Astrocyte of the cerebellum (primary cell): ENCODE data around the gene SGMS1.

Source experiments
- DNase-seq: peaks from one replicate; pipeline ENCODE4 v3.0.0-alpha.2; 2011; ENCODE audit warnings: low read depth
- H3K4me3 ChIP-seq: 2 replicates; pipeline ENCODE4 v1.5.1; 2011; ENCODE audit warnings: mild to moderate bottlenecking, low read depth, low read length, moderate library complexity
- CTCF ChIP-seq: IDR thresholded peaks from 2 replicates; pipeline ENCODE4 v1.5.1; 2012; ENCODE audit warnings: low read length, low read depth, moderate library complexity, mild to moderate bottlenecking; ENCODE audit errors: missing control alignments
- in situ Hi-C: cut with HindIII; loops from 2 replicates; pipeline ENCODE4 v1.10.0; 2017; ENCODE audit warnings: low sequenced_read_pairs

Gene SGMS1

GRCh38 chr10:50332108-50332842, 291.5 kb downstream of the SGMS1 start:
- no peak overlapping the region for H3K4me3 ChIP-seq
- TF ChIP-seq CTCF = no peak
- no peak for DNase-seq
- in situ Hi-C loops = no loop called here

GRCh38 chr10:50331486-50331885, 292.3 kb downstream of the SGMS1 start:
- in situ Hi-C loops = no loop called here
- DNase-seq = no peak
- no peak for TF ChIP-seq CTCF
- no peak overlapping the region for H3K4me3 ChIP-seq

GRCh38 chr10:50326757-50327701, 296.7 kb downstream of the SGMS1 start:
- H3K4me3 ChIP-seq = no peak overlapping the region
- peak; percentile 64 for DNase-seq
- in situ Hi-C loops = loop anchor here (10.0 kb wide), 1 partner anchor 88 kb away; no protein-coding TSS in a partner anchor
- no peak for TF ChIP-seq CTCF

GRCh38 chr10:50326172-50326555, 297.6 kb downstream of the SGMS1 start:
- no peak for DNase-seq
- no peak for TF ChIP-seq CTCF
- H3K4me3 ChIP-seq = no peak overlapping the region
- in situ Hi-C loops = loop anchor here (10.0 kb wide), 1 partner anchor 89 kb away; no protein-coding TSS in a partner anchor

- H3K4me3 ChIP-seq = no peak overlapping the region
- in situ Hi-C loops = loop anchor here (10.0 kb wide), 1 partner anchor 89 kb away; no protein-coding TSS in a partner anchor
- peak; percentile 96 for DNase-seq
- no peak for TF ChIP-seq CTCF
These were observed 298.1 kb downstream of the SGMS1 start for GRCh38 chr10:50325449-50326171.

- TF ChIP-seq CTCF = no peak
- H3K4me3 ChIP-seq = no peak overlapping the region
- no peak for DNase-seq
- in situ Hi-C loops = loop anchor here (10.0 kb wide), 1 partner anchor 90 kb away; no protein-coding TSS in a partner anchor
These were observed 298.9 kb downstream of the SGMS1 start for GRCh38 chr10:50324680-50325393.
